ENCODE data around the gene MERTK. TPM values are rescaled to one million over a fixed set of nuclear protein-coding genes. Genes with fewer than 3 reads are reported as not detected.
"Not testable (repeated sequence)": the region's sequence is repeated elsewhere in the genome, so short reads cannot be mapped to it uniquely, and the experiment has no call there.

The MERTK gene
- total RNA-seq, 4 donors from 2014 or later: 10.6 to 36.6 (median 24.6) TPM

DNA sequence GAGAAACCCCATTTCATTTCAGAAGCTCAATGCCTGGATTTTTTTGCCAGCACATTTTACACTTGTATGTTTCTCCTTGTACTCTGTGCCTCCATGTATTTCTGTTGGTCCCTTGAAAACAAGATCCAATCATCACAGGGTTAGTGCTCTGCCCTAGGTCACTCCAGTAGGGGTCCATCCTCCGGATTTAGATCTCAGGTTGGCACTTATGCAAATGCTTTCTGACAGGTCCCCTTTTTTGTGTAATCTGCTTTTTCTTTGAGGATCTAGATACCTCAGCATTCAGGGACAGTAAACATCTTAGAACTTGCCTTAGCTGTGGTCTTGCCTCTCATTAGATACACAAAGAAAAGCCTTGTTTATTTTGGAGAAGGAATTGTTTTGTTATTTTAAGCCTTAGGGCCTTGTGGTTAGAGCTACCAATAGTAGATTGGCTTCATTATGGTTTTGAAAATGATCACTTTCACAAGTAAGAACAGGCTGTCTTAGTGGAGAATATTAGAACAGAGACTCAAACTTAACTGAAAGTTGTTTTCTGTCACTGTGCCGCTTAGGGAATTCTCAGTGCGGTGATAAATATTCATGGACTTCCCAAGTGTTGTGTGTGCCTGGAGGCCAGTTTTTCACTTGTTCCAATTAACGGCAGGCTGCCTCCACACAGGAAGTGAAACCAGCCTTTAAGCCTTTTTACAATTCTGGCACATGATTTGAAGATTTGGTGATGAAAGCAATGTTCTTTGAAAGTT lies 7.8 kb downstream of the MERTK start:
- peak overlapping the region; percentile 61 to 64 for H3K27ac ChIP-seq
- no peaks in the 10 kb centered on the region for H3K9me3 ChIP-seq
- H3K4me3 ChIP-seq: no peak overlapping the region
- no peak for TF ChIP-seq POLR2A (IDR thresholded peaks at IDR 0.05)
- TF ChIP-seq, protein P1, sequence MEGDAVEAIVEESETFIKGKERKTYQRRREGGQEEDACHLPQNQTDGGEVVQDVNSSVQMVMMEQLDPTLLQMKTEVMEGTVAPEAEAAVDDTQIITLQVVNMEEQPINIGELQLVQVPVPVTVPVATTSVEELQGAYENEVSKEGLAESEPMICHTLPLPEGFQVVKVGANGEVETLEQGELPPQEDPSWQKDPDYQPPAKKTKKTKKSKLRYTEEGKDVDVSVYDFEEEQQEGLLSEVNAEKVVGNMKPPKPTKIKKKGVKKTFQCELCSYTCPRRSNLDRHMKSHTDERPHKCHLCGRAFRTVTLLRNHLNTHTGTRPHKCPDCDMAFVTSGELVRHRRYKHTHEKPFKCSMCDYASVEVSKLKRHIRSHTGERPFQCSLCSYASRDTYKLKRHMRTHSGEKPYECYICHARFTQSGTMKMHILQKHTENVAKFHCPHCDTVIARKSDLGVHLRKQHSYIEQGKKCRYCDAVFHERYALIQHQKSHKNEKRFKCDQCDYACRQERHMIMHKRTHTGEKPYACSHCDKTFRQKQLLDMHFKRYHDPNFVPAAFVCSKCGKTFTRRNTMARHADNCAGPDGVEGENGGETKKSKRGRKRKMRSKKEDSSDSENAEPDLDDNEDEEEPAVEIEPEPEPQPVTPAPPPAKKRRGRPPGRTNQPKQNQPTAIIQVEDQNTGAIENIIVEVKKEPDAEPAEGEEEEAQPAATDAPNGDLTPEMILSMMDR (IDR thresholded peaks at IDR 0.05): no peak
- no peaks in the 10 kb centered on the region for H3K36me3 ChIP-seq
- peak in 1 of 2 donors; percentile 25 for DNase-seq
- no peaks in the 10 kb centered on the region for H3K4me1 ChIP-seq
- H3K27me3 ChIP-seq: no peaks in the 10 kb centered on the region
- intact Hi-C loops (cut with DNase I; ENCODE audit: low total_unique reads): no loop called here

- no peak for DNase-seq
- TF ChIP-seq, protein P1 (IDR thresholded peaks at IDR 0.05): no peak
- no peak for TF ChIP-seq POLR2A (IDR thresholded peaks at IDR 0.05)
- intact Hi-C loops (cut with DNase I; ENCODE audit: low total_unique reads): no loop called here
- Histone ChIP-seq H3K27me3 (no peaks in the 10 kb centered on the region), H3K9me3 (no peaks in the 10 kb centered on the region), H3K4me1 (no peaks in the 10 kb centered on the region), H3K4me3 (no peak overlapping the region), H3K36me3 (no peaks in the 10 kb centered on the region), H3K27ac (no peak overlapping the region)
These were observed 10.2 kb downstream of the MERTK start for GRCh38 chr2:111908578-111908977.

GRCh38 chr2:111909079-111909478 lies 10.7 kb downstream of the MERTK start:
- TF ChIP-seq, protein P1 (IDR thresholded peaks at IDR 0.05): no peak
- TF ChIP-seq POLR2A (IDR thresholded peaks at IDR 0.05): no peak
- H3K36me3 ChIP-seq: no peaks in the 10 kb centered on the region
- no peak overlapping the region for H3K4me3 ChIP-seq
- H3K9me3 ChIP-seq: no peaks in the 10 kb centered on the region
- H3K4me1 ChIP-seq: no peaks in the 10 kb centered on the region
- DNase-seq: no peak
- no peaks in the 10 kb centered on the region for H3K27me3 ChIP-seq
- intact Hi-C loops (cut with DNase I; ENCODE audit: low total_unique reads): no loop called here
- H3K27ac ChIP-seq: no peak overlapping the region

GRCh38 chr2:111909997-111910396 lies 11.6 kb downstream of the MERTK start:
- DNase-seq; H3K27ac ChIP-seq; H3K36me3 ChIP-seq; H3K9me3 ChIP-seq; H3K27me3 ChIP-seq; intact Hi-C loops (cut with DNase I; ENCODE audit: low total_unique reads); H3K4me1 ChIP-seq; H3K4me3 ChIP-seq: not testable (repeated sequence)

GRCh38 chr2:111910609-111911277 lies 12.3 kb downstream of the MERTK start:
- Histone ChIP-seq H3K4me1 (no peaks in the 10 kb centered on the region), H3K4me3 (no peak overlapping the region), H3K9me3 (no peaks in the 10 kb centered on the region), H3K27me3 (no peaks in the 10 kb centered on the region), H3K36me3 (no peaks in the 10 kb centered on the region), H3K27ac (no peak overlapping the region)
- DNase-seq: no peak
- intact Hi-C loops (cut with DNase I; ENCODE audit: low total_unique reads): no loop called here
- TF ChIP-seq, protein P1 (IDR thresholded peaks at IDR 0.05): no peak
- no peak for TF ChIP-seq POLR2A (IDR thresholded peaks at IDR 0.05)

DNA sequence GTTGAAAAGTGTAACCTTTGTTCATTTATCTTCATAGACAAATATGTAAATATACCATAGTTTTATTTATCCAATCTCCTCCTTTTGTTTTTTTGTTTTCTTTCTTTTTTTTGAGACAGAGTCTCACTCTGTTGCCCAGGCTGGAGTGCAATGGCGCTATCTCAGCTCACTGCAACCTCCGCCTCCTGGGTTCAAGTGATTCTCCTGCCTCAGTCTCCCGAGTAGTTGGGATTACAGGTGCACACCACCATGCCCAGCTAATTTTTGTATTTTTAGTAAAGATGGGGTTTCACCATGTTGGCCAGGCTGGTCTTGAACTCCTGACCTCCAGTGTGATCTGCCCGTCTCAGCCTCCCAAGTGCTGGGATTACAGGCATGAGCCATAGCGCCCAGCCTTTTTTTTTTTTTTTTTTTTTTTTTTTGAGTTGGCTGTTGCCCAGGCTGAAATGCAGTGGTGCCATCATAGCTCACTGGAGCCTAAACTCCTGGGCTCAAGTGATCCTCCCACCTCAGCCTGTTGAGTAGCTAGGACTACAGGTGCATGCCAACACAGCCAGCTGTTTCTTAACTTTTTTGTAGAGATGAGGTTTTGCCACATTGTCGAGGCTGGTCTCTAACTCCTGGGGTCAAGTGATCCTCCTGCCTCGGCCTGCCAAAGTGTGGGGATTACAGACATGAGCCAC lies 13.0 kb downstream of the MERTK start:
- H3K4me3 ChIP-seq; H3K36me3 ChIP-seq; H3K9me3 ChIP-seq; H3K27me3 ChIP-seq; intact Hi-C loops (cut with DNase I; ENCODE audit: low total_unique reads); H3K4me1 ChIP-seq; H3K27ac ChIP-seq; DNase-seq: not testable (repeated sequence)
